ENCODE measurements around the gene EEF1G. TPM values are rescaled to one million over a fixed set of nuclear protein-coding genes. Genes with fewer than 3 reads are reported as not detected.

Gene EEF1G
- total and polyA plus RNA-seq, 9 of the 15 experiments (the other 6 are each of a cell fraction or from before 2014, with no cell fraction given), result 985 to 2,349 (median 2,035) TPM

- TF ChIP-seq SIX5 (IDR thresholded peaks at IDR 0.05; ENCODE audit: borderline replicate concordance in 1 of 2, insufficient read depth in 1 of 2, low read depth in 1 of 2, low read length in 2 of 2) (no peak), RAD21 (CRISPR knock-in tag; conservative IDR thresholded peaks at IDR 0.05 in 1 of 2, IDR thresholded peaks at IDR 0.05 in 1 of 2) (peak; percentile 64 to 76), FUS (optimal IDR thresholded peaks at IDR 0.05; ENCODE audit: low read depth, low read length) (no peak), CBX8 (IDR thresholded peaks at IDR 0.05; ENCODE audit: borderline replicate concordance, extremely low read depth, low read depth, low read length, poor library complexity, severe bottlenecking) (no peak), REST (IDR thresholded peaks at IDR 0.05; ENCODE audit: borderline replicate concordance) (peak; percentile 62; the same call in 1 of the 2 replicates), REST (CRISPR knock-in tag; IDR thresholded peaks at IDR 0.05; ENCODE audit: low read depth) (no peak), NCOA2 (IDR thresholded peaks at IDR 0.05; ENCODE audit: partially characterized antibody in 2 of 2) (no peak), E2F8 (IDR thresholded peaks at IDR 0.05; ENCODE audit: low read depth, partially characterized antibody) (peak; percentile 18), CBFB (CRISPR knock-in tag; IDR thresholded peaks at IDR 0.05) (no peak), ZNF224 (CRISPR knock-in tag; IDR thresholded peaks at IDR 0.05) (no peak), TFAM (CRISPR knock-in tag; conservative IDR thresholded peaks at IDR 0.05) (no peak)
- TF ChIP-seq, protein P1, sequence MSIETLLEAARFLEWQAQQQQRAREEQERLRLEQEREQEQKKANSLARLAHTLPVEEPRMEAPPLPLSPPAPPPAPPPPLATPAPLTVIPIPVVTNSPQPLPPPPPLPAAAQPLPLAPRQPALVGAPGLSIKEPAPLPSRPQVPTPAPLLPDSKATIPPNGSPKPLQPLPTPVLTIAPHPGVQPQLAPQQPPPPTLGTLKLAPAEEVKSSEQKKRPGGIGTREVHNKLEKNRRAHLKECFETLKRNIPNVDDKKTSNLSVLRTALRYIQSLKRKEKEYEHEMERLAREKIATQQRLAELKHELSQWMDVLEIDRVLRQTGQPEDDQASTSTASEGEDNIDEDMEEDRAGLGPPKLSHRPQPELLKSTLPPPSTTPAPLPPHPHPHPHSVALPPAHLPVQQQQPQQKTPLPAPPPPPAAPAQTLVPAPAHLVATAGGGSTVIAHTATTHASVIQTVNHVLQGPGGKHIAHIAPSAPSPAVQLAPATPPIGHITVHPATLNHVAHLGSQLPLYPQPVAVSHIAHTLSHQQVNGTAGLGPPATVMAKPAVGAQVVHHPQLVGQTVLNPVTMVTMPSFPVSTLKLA (conservative IDR thresholded peaks at IDR 0.05), result peak; percentile 26 to 67; a peak in 3 of 4 replicates
Observed at GRCh38 chr11:62593434-62594044, 19.8 kb upstream of the EEF1G start (continued).

Measured in K562 (cell line).